ENCODE data around the gene NCL. TPM values are rescaled to one million over a fixed set of nuclear protein-coding genes. Genes with fewer than 3 reads are reported as not detected.

NCL gene
- total RNA-seq, 4 donors from 2014 or later = 104 to 220 (median 175) TPM

DNA sequence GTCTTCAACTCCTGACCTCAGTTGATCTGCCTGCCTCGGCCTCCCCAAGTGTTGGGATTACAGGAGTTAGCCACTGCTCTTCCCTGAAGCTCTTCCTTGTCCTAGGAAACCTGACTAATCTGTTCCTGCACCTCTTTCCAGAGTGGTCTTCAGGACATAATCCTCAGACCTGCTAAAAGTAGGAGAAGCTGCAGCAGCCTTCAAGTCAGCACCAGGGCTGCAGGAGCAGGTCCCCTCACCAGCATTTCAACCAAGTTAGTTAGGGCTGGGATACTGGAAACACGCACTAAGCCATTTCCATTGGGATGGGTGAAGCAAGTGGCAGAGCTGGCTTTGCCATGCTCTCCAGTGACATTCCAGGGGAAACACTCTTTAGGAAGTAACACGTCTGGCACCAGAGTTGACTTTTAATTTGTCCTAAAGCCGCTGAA lies 9.9 kb downstream of the NCL start:
- Histone ChIP-seq H3K9me3 (no peaks in the 10 kb centered on the region), H3K27me3 (no peaks in the 10 kb centered on the region), H3K4me1 (peaks cover 0 to 10% (median 0%) of the 10 kb centered on the region in 3 donors), H3K27ac (no peak overlapping the region), H3K4me3 (no peak overlapping the region), H3K36me3 (peaks cover 45 to 70% (median 58%) of the 10 kb centered on the region in 3 donors)
- intact Hi-C loops (cut with DNase I) = loop anchor here (10.0 kb wide), 1 partner anchor 350 kb away; no protein-coding TSS in a partner anchor
- no peak for DNase-seq
- WGBS, 2 donors = 76 to 90% methylated on average over 3 to 4 of the region's 4 CpGs
- TF ChIP-seq POLR2A (IDR thresholded peaks at IDR 0.05) (no peak), CTCF (IDR thresholded peaks at IDR 0.05) (no peak)

DNA sequence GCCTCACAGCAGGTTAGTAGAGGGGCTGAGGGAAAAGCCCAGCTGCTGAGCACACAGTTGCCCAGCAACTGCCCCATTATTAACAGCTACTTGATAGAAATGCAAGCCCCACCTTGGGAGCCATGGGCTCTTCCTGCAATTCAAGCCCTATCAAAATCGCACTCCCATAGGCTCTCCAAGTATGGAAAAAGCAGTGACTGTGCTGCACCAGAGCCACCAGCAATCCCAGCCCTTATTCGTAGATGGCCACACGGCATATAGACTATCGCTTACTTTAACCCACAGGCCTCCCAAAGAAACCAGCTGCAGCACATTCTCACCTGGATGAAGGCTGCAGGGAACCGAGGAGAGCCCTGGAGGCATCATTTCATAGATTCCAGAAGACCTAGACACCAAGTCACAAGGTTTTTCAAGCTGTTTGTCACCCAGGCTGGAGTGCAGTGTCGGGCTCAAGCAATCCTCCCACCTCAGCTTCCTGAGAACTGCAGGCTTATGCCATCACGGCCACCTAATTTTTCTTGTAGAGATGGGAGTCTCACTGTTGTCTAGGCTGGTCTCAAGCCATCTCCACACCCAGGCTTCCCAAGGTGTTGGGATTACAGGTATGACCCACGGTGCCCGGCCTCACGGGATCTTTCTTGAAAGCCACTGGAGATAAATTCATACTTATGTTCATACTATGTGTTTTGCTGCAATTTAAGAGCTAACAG lies 11.3 kb downstream of the NCL start:
- H3K4me1 ChIP-seq = peaks cover 0 to 3% (median 0%) of the 10 kb centered on the region in 3 donors
- H3K4me3 ChIP-seq = no peak overlapping the region
- H3K27ac ChIP-seq = peak overlapping the region in 2 of 4 donors; percentile 5 to 28
- H3K27me3 ChIP-seq = no peaks in the 10 kb centered on the region
- H3K36me3 ChIP-seq = peaks cover 33 to 56% (median 43%) of the 10 kb centered on the region in 3 donors
- WGBS, 2 donors = 61 to 77% methylated on average over 9 to 10 of the region's 10 CpGs
- intact Hi-C loops (cut with DNase I) = loop anchor here (10.0 kb wide), 1 partner anchor 348 kb away; no protein-coding TSS in a partner anchor
- TF ChIP-seq CTCF (IDR thresholded peaks at IDR 0.05) = no peak
- TF ChIP-seq POLR2A (IDR thresholded peaks at IDR 0.05) = no peak
- no peak for DNase-seq
- no peaks in the 10 kb centered on the region for H3K9me3 ChIP-seq

DNA sequence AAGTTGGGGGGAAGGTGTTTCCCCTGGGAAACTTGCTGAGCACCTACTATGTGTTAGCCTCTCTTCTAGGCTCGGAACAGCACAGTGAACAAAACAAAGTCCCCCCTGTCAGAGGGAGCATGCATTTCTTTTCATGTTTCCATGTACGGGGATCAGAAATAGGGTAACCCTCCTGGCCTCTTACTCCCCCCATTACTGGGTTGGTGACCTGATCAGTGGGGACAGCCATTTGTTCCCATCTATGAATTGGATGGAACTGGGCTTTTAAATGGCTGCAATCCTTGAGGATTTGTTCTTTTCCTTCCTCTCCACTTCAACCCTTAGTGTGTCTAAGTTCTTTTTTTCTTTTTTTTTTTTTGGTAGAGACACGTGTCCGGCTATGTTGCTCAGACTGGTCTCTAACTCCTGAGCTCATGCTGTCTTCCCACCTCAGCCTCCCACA lies 13.7 kb downstream of the NCL start:
- 77 to 88% methylated on average over 4 of the region's 4 CpGs for WGBS, 2 donors
- intact Hi-C loops (cut with DNase I) = loop anchor here (10.0 kb wide), 1 partner anchor 346 kb away; no protein-coding TSS in a partner anchor
- H3K9me3 ChIP-seq = no peaks in the 10 kb centered on the region
- no peak for DNase-seq
- no peaks in the 10 kb centered on the region for H3K4me1 ChIP-seq
- no peak overlapping the region for H3K4me3 ChIP-seq
- TF ChIP-seq POLR2A (IDR thresholded peaks at IDR 0.05) (no peak), CTCF (IDR thresholded peaks at IDR 0.05) (no peak)
- no peaks in the 10 kb centered on the region for H3K27me3 ChIP-seq
- H3K36me3 ChIP-seq = peaks cover 13 to 32% (median 19%) of the 10 kb centered on the region in 3 donors
- H3K27ac ChIP-seq = no peak overlapping the region

DNA sequence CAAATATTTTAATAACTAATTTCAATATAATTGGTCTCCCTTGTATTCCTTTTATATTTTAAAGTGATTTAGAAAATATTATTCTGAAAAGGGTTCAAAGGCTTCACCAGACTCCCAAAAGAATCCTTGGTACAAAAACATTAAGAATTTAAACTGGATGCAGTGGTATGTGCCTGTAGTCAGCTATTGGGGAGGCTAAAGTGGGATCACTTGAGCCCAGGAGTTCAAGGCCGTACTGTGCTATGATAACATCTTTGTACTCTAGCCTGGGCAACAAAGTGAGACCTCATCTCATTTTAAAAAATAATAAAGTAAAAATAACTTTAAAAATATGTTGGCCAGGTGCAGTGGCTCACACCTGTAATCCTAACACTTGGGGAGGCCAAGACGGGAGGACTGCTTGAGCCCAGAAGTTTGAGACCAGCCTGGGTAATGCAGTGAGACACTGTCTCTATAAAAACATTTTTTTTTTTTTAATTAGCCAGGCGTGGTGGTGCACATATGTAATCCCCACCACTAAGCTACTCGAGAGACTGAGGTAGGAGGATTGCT lies 14.7 kb downstream of the NCL start:
- no peak overlapping the region for H3K4me3 ChIP-seq
- H3K4me1 ChIP-seq = no peaks in the 10 kb centered on the region
- intact Hi-C loops (cut with DNase I) = loop anchor here (10.0 kb wide), 1 partner anchor 345 kb away; no protein-coding TSS in a partner anchor
- H3K9me3 ChIP-seq = no peaks in the 10 kb centered on the region
- 79 to 81% methylated on average over 4 of the region's 4 CpGs for WGBS, 2 donors
- H3K36me3 ChIP-seq = peaks cover 7 to 22% (median 11%) of the 10 kb centered on the region in 3 donors
- TF ChIP-seq POLR2A (IDR thresholded peaks at IDR 0.05) = no peak
- TF ChIP-seq CTCF (IDR thresholded peaks at IDR 0.05) = no peak
- no peaks in the 10 kb centered on the region for H3K27me3 ChIP-seq
- H3K27ac ChIP-seq = no peak overlapping the region
- no peak for DNase-seq

DNA sequence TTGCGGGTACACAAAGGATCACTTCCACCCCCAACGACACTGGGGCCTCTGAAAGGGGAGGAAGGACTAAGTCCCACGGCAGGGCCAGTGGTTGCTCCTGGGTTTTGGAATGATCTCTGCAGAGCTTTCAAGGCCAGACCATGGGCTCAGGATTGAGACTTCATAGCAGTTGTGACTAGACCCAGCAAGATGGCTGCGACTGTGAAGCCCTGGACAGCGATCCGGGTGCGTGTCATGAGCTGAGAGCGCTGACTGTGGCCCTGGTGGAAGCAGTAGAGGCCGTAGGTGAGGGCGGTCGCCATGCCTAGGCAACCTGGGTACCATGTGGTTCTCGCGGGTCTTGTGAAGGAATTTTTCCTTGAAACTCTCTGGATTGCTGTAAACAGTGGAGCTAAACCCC lies 27.3 kb downstream of the NCL start:
- Histone ChIP-seq H3K4me3 (no peak overlapping the region), H3K27ac (no peak overlapping the region), H3K27me3 (no peaks in the 10 kb centered on the region), H3K9me3 (peaks cover 0 to under 1% (median 0%) of the 10 kb centered on the region in 3 donors), H3K4me1 (no peaks in the 10 kb centered on the region), H3K36me3 (no peaks in the 10 kb centered on the region)
- 86 to 91% methylated on average over 9 to 11 of the region's 13 CpGs for WGBS, 2 donors
- DNase-seq = no peak
- TF ChIP-seq POLR2A (IDR thresholded peaks at IDR 0.05) (no peak), CTCF (IDR thresholded peaks at IDR 0.05) (no peak)
- intact Hi-C loops (cut with DNase I) = no loop called here

Measured in esophagus squamous epithelium (tissue), 5 donors.